Activated CD4-positive, alpha-beta T cell treated with anti-CD3 and anti-CD28 coated beads for 4 hours (primary cell): ENCODE results near the gene GTPBP4.

Experiments used
- DNase-seq, 2 donors: peaks; one replicate each; pipeline ENCODE4 v3.0.0-alpha.2; 2020

Gene GTPBP4

GRCh38 chr10:968546-969199 lies 19.6 kb upstream of the GTPBP4 start:
- DNase-seq, result no peak

GRCh38 chr10:969473-970150 lies 18.6 kb upstream of the GTPBP4 start:
- DNase-seq, result no peak

- no peak for DNase-seq
Measured at GRCh38 chr10:970311-971149, 17.7 kb upstream of the GTPBP4 start.

GRCh38 chr10:971150-971542 lies 17.1 kb upstream of the GTPBP4 start:
- no peak for DNase-seq

- DNase-seq, result no peak
Measured at GRCh38 chr10:971613-972012, 16.6 kb upstream of the GTPBP4 start.

GRCh38 chr10:972763-973162 lies 15.5 kb upstream of the GTPBP4 start:
- DNase-seq, result no peak

GRCh38 chr10:974038-974784 lies 14.0 kb upstream of the GTPBP4 start:
- no peak for DNase-seq

GRCh38 chr10:974785-975074 lies 13.5 kb upstream of the GTPBP4 start:
- no peak for DNase-seq

- DNase-seq, result no peak
Measured at GRCh38 chr10:976316-976715, 11.9 kb upstream of the GTPBP4 start.

- DNase-seq, result no peak
Measured at GRCh38 chr10:978826-979421, 9.3 kb upstream of the GTPBP4 start.

GRCh38 chr10:980468-981093 lies 7.7 kb upstream of the GTPBP4 start:
- DNase-seq, result no peak

- no peak for DNase-seq
Measured at GRCh38 chr10:983401-983800, 4.8 kb upstream of the GTPBP4 start.

GRCh38 chr10:983971-984655 lies 4.1 kb upstream of the GTPBP4 start:
- no peak for DNase-seq

GRCh38 chr10:985361-985760 lies 2.9 kb upstream of the GTPBP4 start:
- DNase-seq, result no peak

GRCh38 chr10:986137-986825 lies 2.0 kb upstream of the GTPBP4 start:
- no peak for DNase-seq

- no peak for DNase-seq
Measured at GRCh38 chr10:986881-987619, 1.2 kb upstream of the GTPBP4 start.

- no peak for DNase-seq
Measured at GRCh38 chr10:987620-987869, 689 bp upstream of the GTPBP4 start.

GRCh38 chr10:988667-989545 lies 672 bp downstream of the GTPBP4 start:
- DNase-seq, result peak in 1 of 2 donors; percentile 46

GRCh38 chr10:990808-991207 lies 2.6 kb downstream of the GTPBP4 start:
- DNase-seq, result no peak

GRCh38 chr10:992467-992866 lies 4.2 kb downstream of the GTPBP4 start:
- no peak for DNase-seq
